COR-L47 (cell line): ENCODE data around the gene UQCRHL.

Experiments used
- DNase-seq: peaks from one replicate; lab custom pipeline; 2025; lab: John Stamatoyannopoulos, UW

UQCRHL gene

DNA sequence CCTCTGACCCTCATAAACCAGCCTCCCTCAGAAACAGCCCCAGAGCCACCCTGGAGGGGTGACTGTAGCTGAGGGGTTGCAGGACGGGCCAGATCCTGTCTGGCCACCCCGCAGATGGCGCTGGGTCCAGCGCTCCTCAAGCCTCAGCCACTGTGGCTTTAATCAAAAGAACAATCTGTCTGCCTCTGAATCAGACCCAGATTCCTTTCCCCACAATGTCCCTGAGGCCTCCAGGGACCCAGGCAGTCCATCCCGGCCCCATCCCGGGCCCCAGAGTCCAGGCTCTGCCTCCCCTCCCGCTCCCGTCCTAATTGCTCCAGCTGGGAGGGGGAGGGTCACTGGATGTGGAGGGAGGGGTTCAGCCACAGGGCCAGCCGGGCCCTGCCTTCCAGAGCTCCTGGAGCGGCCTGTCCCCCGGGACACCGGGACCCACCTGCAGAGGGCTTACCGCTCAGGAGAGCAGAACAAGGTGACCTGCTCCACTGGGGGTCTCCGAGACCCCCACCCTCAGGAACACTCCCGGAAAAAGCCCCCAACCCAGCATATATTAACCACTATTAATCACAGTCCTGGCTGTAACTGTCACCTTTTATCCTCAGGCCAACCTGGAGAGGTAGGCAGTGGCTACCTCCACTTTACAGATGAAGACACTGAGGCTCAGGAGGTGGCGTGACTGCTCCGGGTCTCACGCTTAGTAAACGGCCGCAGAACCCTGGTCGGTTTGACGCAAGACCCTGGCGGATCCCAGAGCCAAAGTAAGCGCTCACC, 49.7 kb downstream of the UQCRHL start:
- DNase-seq: no peak
